Caco-2 (cell line): ENCODE measurements around the gene GRIN1. TPM values are rescaled to one million over a fixed set of nuclear protein-coding genes. Genes with fewer than 3 reads are reported as not detected.

Experiments used
- BruUV-seq: library from RNA; stranded (reverse); fragments of 400-500 nt; replicated peaks from 2 replicates; lab custom pipeline; 2021; lab: Mats Ljungman, UMichigan
- CTCF ChIA-PET: fragments of 300-600 bp; sonication (Branson Sonifier 250); formaldehyde crosslinking; loops from one replicate; lab custom pipeline; 2022; ENCODE audit warnings: antibody characterized with exemption; lab: Charles Lee
- POLR2A ChIA-PET: fragments of 300-600 bp; sonication (Branson Sonifier 250); formaldehyde crosslinking; loops from one replicate; lab custom pipeline; 2022; ENCODE audit warnings: antibody characterized with exemption; lab: Charles Lee
- DNase-seq, 2 experiments: peaks; one replicate each; pipeline versions ENCODE4 v3.0.0 to v3.0.0-alpha.2; 2020 to 2022
- H3K27me3 ChIP-seq: replicated peaks from 2 replicates; pipeline ENCODE4 v1.6.0; 2011; ENCODE audit warnings: low read length; ENCODE audit not compliant: control insufficient read depth, insufficient read depth
- H3K36me3 ChIP-seq: 2 replicates; pipeline ENCODE4 v1.5.1; 2011; ENCODE audit warnings: low read length; ENCODE audit not compliant: control insufficient read depth, insufficient read depth
- H3K4me1 ChIP-seq: fragments of 250-450 bp; sonication (Bioruptor Pico); 2 replicates; pipeline ENCODE4 v1.5.1; 2020; ENCODE audit warnings: mild to moderate bottlenecking
- H3K4me3 ChIP-seq: 2 replicates; pipeline ENCODE4 v1.5.1; 2011; ENCODE audit warnings: low read depth, mild to moderate bottlenecking, control low read depth, low read length
- H3K9me3 ChIP-seq: fragments of 250-450 bp; sonication (Bioruptor Pico); 2 replicates; pipeline ENCODE4 v1.5.1; 2020; ENCODE audit warnings: mild to moderate bottlenecking, moderate library complexity
- H3K27ac Mint-ChIP-seq: one replicate; pipeline ENCODE4 v1.8.0; 2022; ENCODE audit warnings: mixed read lengths; ENCODE audit not compliant: unreplicated experiment
- H3K27me3 Mint-ChIP-seq: one replicate; pipeline ENCODE4 v1.8.0; 2022; ENCODE audit warnings: mixed read lengths; ENCODE audit not compliant: insufficient read depth, unreplicated experiment
- H3K36me3 Mint-ChIP-seq: one replicate; pipeline ENCODE4 v1.8.0; 2022; ENCODE audit warnings: mild to moderate bottlenecking, mixed read lengths; ENCODE audit not compliant: insufficient read depth, unreplicated experiment
- H3K4me1 Mint-ChIP-seq: one replicate; pipeline ENCODE4 v1.8.0; 2022; ENCODE audit warnings: low read depth, mixed read lengths; ENCODE audit not compliant: unreplicated experiment
- H3K4me3 Mint-ChIP-seq: one replicate; pipeline ENCODE4 v1.8.0; 2022; ENCODE audit warnings: mild to moderate bottlenecking, moderate library complexity, mixed read lengths; ENCODE audit not compliant: unreplicated experiment
- H3K9me3 Mint-ChIP-seq: one replicate; pipeline ENCODE4 v1.8.0; 2022; ENCODE audit warnings: mixed read lengths; ENCODE audit not compliant: unreplicated experiment
- CTCF ChIP-seq, 2 experiments: fragments of 200-600 bp in 1 of 2; IDR thresholded peaks; 1 replicate in 1 of 2; 2 replicates in 1 of 2; pipeline versions ENCODE4 v1.5.1 to v1.8.0; 2011 to 2022; ENCODE audit warnings: antibody characterized with exemption in 1 of 2, control low read depth in 1 of 2, inconsistent platforms in 1 of 2, low read depth in 1 of 2, low read length in 1 of 2, mild to moderate bottlenecking in 1 of 2, moderate library complexity in 1 of 2; ENCODE audit not compliant: insufficient read depth in 1 of 2, severe bottlenecking in 1 of 2, unreplicated experiment in 1 of 2
- intact Hi-C: fragments of 100-400 bp; cut with micrococcal nuclease; formaldehyde crosslinking; loops from one replicate; pipeline ENCODE4 v1.10.0; 2022; ENCODE audit not compliant: unreplicated experiment
- total RNA-seq: library from RNA; stranded (reverse); gene quantifications from 2 replicates; pipeline ENCODE4 v1.2.3, GENCODE V29; 2022

GRIN1 gene
- total RNA-seq, 1 experiment from 2014 or later = 3.7 TPM

- peaks cover 32% of the 10 kb centered on the region for H3K4me1 ChIP-seq
- POLR2A ChIA-PET = interaction anchor here (0.9 to 1.4 kb wide), 2 partner anchors 9 to 25 kb away, joined by 4 to 5 read pairs; no protein-coding TSS in a partner anchor
- peak; percentile 69 to 82 for DNase-seq
- H3K27me3 Mint-ChIP-seq = no peaks in the 10 kb centered on the region
- H3K4me1 Mint-ChIP-seq = peaks cover 8% of the 10 kb centered on the region
- H3K36me3 ChIP-seq = no peaks in the 10 kb centered on the region
- H3K4me3 ChIP-seq = peak overlapping the region; percentile 49
- CTCF ChIA-PET = interaction anchor here (1.0 to 2.0 kb wide), 2 partner anchors 9 to 38 kb away, joined by 4 to 12 read pairs; partner anchors contain the start of genes ANAPC2 and SSNA1
- peaks cover 20% of the 10 kb centered on the region for H3K36me3 Mint-ChIP-seq
- peak overlapping the region; percentile 39 for H3K27ac Mint-ChIP-seq
- no TSS peak for BruUV-seq
- no peaks in the 10 kb centered on the region for H3K9me3 Mint-ChIP-seq
- intact Hi-C loops = no loop called here
- no peaks in the 10 kb centered on the region for H3K27me3 ChIP-seq
- peak overlapping the region; percentile 76 for H3K4me3 Mint-ChIP-seq
- no peaks in the 10 kb centered on the region for H3K9me3 ChIP-seq
- no peak for TF ChIP-seq CTCF (IDR thresholded peaks at IDR 0.05; ENCODE audit: insufficient read depth in 1 of 2, low read depth in 1 of 2, low read length in 1 of 2, severe bottlenecking in 1 of 2, unreplicated experiment in 1 of 2)
These were observed 59.3 kb downstream of the GRIN1 start for GRCh38 chr9:137198051-137198901.

GRCh38 chr9:137198902-137199283 lies 59.9 kb downstream of the GRIN1 start:
- Mint-ChIP-seq H3K4me1 (peaks cover 8% of the 10 kb centered on the region), H3K27me3 (no peaks in the 10 kb centered on the region), H3K4me3 (peak overlapping the region; percentile 76), H3K27ac (peak overlapping the region; percentile 39), H3K36me3 (peaks cover 20% of the 10 kb centered on the region), H3K9me3 (no peaks in the 10 kb centered on the region)
- H3K4me3 ChIP-seq = peak overlapping the region; percentile 49
- H3K9me3 ChIP-seq = no peaks in the 10 kb centered on the region
- no peaks in the 10 kb centered on the region for H3K36me3 ChIP-seq
- peaks cover 32% of the 10 kb centered on the region for H3K4me1 ChIP-seq
- intact Hi-C loops = no loop called here
- ChIA-PET POLR2A (interaction anchor here (0.5 to 1.4 kb wide), 3 partner anchors 10 to 42 kb away, joined by 3 to 5 read pairs (median 4); no protein-coding TSS in a partner anchor), CTCF (interaction anchor here (0.6 to 2.0 kb wide), 4 partner anchors 10 to 67 kb away, joined by 3 to 12 read pairs (median 4); partner anchors contain the start of genes ANAPC2 and SSNA1)
- TF ChIP-seq CTCF (IDR thresholded peaks at IDR 0.05; ENCODE audit: insufficient read depth in 1 of 2, low read depth in 1 of 2, low read length in 1 of 2, severe bottlenecking in 1 of 2, unreplicated experiment in 1 of 2) = no peak
- no TSS peak for BruUV-seq
- H3K27me3 ChIP-seq = no peaks in the 10 kb centered on the region
- DNase-seq = no peak

- peaks cover 39% of the 10 kb centered on the region for H3K4me1 ChIP-seq
- TSS peak; percentile 14 for BruUV-seq
These were observed 60.6 kb downstream of the GRIN1 start for GRCh38 chr9:137199411-137200121.

More at GRCh38 chr9:137199411-137200121, 60.6 kb downstream of the GRIN1 start:
- Mint-ChIP-seq H3K4me1 (peaks cover 8% of the 10 kb centered on the region), H3K4me3 (peak overlapping the region; percentile 76), H3K9me3 (no peaks in the 10 kb centered on the region), H3K27me3 (no peaks in the 10 kb centered on the region), H3K27ac (peak overlapping the region; percentile 39), H3K36me3 (peaks cover 20% of the 10 kb centered on the region)
- Histone ChIP-seq H3K36me3 (no peaks in the 10 kb centered on the region), H3K9me3 (no peaks in the 10 kb centered on the region), H3K4me3 (peak overlapping the region; percentile 49), H3K27me3 (no peaks in the 10 kb centered on the region)
- POLR2A ChIA-PET = interaction anchor here (0.5 to 2.0 kb wide), 2 partner anchors 10 to 41 kb away, joined by 3 to 21 read pairs; partner anchors contain the start of genes ANAPC2 and SSNA1
- intact Hi-C loops = loop anchor here (1.0 to 5.0 kb wide), 3 partner anchors 10 to 38 kb away; no protein-coding TSS in a partner anchor
- DNase-seq = no peak
- TF ChIP-seq CTCF (IDR thresholded peaks at IDR 0.05; ENCODE audit: insufficient read depth in 1 of 2, low read depth in 1 of 2, low read length in 1 of 2, severe bottlenecking in 1 of 2, unreplicated experiment in 1 of 2) = no peak
- CTCF ChIA-PET = interaction anchor here (0.6 to 2.0 kb wide), 3 partner anchors 10 to 68 kb away, joined by 3 to 12 read pairs (median 4); partner anchors contain the start of genes ANAPC2 and SSNA1
